Hematopoietic multipotent progenitor cell treated with erythropoietin and hydrocortisone succinate and interleukin-3 and kit ligand, for 4 days (in vitro differentiated cells): ENCODE data around the gene GOLGA8B.
"Not testable (repeated sequence)": the region's sequence is repeated elsewhere in the genome, so short reads cannot be mapped to it uniquely, and the experiment has no call there.

Experiments used
- DNase-seq: peaks from one replicate; pipeline ENCODE4 v3.0.0-alpha.2; 2015

Gene GOLGA8B

DNA sequence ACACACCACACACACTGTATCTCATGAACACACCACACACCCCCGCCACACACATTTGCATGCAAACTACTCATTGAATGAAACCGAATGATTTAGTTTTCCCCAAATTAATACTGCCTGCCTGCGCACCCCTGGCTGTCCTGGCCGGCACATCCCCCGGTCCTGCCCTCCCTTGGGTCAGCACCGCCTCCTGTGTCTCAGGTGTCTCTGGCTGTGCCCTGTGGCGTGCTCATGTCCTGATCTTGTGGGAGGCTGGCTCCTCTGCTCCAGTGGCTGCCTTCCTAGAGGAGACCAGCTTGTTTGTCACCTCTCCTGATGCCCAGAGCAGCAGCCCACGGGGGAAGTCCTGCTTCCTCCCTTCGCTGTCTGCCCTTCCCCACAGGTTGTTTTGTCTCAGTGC is 28.7 kb downstream of the GOLGA8B start:
- DNase-seq = not testable (repeated sequence)

DNA sequence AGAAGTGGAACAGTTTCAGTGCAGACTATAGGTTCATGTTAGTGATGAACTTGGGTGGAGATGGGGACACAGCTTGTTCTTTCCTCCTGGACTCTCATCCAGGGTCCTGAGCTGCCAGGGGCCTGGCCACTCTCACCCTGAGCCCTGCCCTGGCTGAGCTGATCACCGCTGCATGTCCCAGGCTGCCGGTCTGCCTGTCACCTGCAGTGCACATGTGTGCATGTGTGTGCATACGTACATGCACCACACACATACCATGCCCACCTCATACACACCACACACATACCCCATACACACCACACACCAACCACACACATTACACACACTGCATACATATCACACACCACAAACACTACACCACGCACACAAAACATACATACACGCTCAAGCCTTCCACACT is 29.3 kb downstream of the GOLGA8B start:
- not testable (repeated sequence) for DNase-seq

DNA sequence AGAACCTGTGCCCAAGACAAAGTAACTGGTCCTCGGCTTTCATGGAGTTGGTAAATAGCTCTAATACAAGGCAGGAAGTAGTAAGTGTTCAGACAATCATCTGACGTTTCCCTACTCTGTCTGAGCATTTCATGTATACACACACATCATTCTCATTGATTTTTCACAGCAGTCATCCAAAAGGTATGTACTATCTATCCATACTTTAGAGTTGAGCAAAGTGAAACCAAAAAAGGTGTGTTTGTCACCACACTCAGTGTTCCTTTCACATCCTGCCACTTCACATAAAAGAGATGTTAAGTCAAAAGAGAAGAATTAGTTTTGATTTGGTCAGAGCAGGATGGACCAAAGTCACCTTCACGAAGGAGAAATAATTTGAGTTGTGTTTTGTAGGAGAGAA is 33.3 kb downstream of the GOLGA8B start:
- not testable (repeated sequence) for DNase-seq

DNA sequence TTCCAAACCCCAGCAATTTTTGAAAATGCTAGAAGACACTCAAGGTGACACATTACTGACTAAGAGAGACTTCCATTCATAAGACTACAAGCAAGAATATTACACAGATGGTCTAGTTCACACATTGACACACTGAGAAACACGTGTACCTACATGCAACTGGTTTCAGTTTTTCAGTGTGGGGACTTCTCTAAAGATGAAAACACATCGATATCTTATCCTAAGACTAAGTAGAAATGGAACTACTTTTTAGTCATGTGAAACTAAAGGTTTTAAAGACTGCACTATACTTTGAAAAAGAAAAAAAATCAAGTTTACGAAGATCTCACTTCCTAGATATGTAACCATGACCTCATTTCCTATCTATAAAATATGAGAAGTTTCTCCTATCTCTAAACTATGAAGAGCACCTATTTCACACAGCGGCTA is 34.1 kb downstream of the GOLGA8B start:
- DNase-seq = not testable (repeated sequence)

DNA sequence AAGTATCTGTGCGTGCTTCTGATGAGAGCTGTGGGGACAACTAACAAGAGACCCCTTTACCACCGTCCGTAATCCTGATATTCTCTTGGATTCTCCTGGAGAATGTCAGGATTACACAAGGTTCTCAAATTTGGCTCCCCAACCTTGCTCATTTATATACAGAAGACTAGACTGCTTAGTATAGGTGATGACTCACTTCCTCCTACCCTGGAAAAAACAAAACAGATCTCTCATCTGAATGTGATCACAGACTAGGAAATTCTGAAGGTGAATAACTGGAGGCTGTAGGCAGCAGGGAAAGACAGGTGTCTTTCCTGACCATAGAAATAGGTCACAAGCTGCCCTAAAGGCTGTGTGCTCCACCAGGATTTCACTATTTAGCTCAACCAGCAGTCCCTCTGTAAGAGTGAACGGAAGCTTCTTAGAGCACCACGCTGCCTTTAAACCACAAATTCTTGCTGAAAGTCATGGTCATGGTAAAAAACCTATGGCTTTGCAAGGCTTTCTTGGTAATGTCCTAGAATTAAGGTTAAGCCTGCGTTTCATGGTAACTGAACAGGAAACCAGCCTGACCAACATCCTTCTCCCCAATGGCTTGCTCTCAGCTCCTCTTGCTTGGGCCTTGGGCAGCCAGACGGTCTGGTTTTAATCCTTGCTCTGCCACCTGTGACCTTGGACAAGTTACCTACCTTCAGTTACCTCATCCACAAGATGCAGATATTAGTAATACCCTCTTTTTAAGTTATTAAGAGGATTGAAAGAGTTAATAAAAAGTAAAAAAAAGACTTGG is 39.4 kb downstream of the GOLGA8B start:
- not testable (repeated sequence) for DNase-seq

DNA sequence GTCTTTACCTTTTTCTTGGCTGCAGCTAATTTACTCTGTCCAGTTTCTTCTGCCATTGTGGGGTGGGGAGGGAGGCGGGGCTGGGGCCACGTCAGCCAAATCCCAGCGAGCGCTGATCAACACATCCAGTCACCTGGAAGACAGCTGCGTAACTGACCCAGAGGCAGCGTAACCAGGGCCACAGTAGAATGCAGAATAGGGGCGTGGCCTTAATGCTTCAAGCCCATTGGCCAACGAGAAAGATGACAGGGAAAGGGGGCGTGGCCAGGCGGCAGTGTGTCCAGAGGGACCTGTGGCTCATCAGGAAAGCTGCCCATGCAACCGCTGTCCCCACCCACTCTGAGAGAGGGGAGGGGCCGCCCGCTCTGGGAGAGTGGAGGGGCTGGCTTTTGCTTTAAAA is 47.6 kb downstream of the GOLGA8B start:
- DNase-seq = not testable (repeated sequence)
